ENCODE measurements around the gene TLR7.

The TLR7 gene

GRCh38 chrX:12934850-12935249 lies 68.0 kb downstream of the TLR7 start:
- no peak for DNase-seq

- no peak for DNase-seq
These were observed 70.1 kb downstream of the TLR7 start for GRCh38 chrX:12936947-12937346.
